Retinal pigment epithelial cell (primary cell): ENCODE results near the gene NFIB.

Source experiments
- DNase-seq: peaks from one replicate; pipeline ENCODE4 v3.0.0-alpha.2; 2010; ENCODE audit warnings: low read depth
- H3K4me3 ChIP-seq: 2 replicates; pipeline ENCODE4 v1.5.1; 2011; ENCODE audit warnings: mild to moderate bottlenecking, low read length, control low read depth, moderate library complexity
- TF ChIP-seq, protein P1 (sequence below): conservative IDR thresholded peaks from 2 replicates; pipeline ENCODE4 v1.5.1; 2011; ENCODE audit warnings: low read depth, low read length, control low read depth, inconsistent platforms

NFIB gene

GRCh38 chr9:14198047-14198840 lies 115.7 kb downstream of the NFIB start:
- no peak for DNase-seq
- TF ChIP-seq, protein P1, sequence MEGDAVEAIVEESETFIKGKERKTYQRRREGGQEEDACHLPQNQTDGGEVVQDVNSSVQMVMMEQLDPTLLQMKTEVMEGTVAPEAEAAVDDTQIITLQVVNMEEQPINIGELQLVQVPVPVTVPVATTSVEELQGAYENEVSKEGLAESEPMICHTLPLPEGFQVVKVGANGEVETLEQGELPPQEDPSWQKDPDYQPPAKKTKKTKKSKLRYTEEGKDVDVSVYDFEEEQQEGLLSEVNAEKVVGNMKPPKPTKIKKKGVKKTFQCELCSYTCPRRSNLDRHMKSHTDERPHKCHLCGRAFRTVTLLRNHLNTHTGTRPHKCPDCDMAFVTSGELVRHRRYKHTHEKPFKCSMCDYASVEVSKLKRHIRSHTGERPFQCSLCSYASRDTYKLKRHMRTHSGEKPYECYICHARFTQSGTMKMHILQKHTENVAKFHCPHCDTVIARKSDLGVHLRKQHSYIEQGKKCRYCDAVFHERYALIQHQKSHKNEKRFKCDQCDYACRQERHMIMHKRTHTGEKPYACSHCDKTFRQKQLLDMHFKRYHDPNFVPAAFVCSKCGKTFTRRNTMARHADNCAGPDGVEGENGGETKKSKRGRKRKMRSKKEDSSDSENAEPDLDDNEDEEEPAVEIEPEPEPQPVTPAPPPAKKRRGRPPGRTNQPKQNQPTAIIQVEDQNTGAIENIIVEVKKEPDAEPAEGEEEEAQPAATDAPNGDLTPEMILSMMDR: no peak
- H3K4me3 ChIP-seq: no peak overlapping the region

GRCh38 chr9:14197325-14197858 lies 116.5 kb downstream of the NFIB start:
- H3K4me3 ChIP-seq: no peak overlapping the region
- TF ChIP-seq, protein P1: no peak
- DNase-seq: no peak

DNA sequence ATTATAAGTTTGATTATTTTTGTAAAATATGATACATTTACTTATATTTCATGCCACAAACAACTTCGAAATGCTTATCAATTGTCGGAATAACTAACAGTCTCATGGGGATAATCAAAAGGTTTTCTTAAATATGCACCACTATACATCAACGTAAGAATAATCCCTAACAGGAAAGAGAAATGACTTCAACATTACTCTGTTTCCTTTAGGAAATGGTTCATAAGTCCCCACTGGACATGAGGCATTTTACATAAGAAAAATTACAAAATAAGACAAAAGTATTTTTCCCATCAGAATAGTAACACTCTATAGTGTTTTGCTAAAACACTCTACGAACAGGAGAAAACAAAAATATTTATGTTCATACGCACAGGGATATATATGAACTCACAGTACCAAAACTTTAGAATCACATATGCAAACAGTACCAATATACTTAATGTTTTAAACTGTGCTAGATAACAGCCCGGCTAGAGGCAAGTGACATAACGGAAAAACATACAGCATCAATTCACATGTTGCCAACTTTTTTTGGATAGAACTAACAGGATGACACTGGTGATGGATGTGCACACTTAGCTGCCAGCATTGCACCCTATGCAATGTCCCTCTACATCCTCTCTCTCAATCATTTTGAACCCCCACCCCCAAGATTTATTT lies 120.5 kb downstream of the NFIB start:
- DNase-seq: no peak
- H3K4me3 ChIP-seq: no peak overlapping the region
- TF ChIP-seq, protein P1: no peak

- H3K4me3 ChIP-seq: no peak overlapping the region
- DNase-seq: no peak
- TF ChIP-seq, protein P1: no peak
Measured at GRCh38 chr9:14192556-14192955, 121.4 kb downstream of the NFIB start.

- DNase-seq: no peak
- no peak overlapping the region for H3K4me3 ChIP-seq
- TF ChIP-seq, protein P1: no peak
Measured at GRCh38 chr9:14191512-14191911, 122.4 kb downstream of the NFIB start.

DNA sequence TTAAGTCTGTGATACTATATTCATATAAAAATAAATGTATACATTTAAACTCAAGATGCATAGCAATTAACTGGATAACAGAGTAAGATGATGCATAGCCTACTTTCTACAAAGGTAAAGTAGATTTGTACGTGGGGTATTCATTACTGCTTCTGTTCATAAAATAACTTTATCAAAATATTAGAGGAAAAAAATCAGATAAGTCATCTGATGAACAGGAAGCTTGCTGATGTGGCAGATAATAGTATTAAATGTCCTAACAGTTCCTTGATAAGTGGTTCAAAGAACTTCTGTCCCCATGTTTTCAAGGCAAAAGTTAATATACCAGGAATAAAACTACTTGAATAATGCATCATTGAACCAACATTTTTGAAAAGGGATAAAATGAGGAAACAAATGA lies 123.7 kb downstream of the NFIB start:
- DNase-seq: no peak
- TF ChIP-seq, protein P1: no peak
- no peak overlapping the region for H3K4me3 ChIP-seq

DNA sequence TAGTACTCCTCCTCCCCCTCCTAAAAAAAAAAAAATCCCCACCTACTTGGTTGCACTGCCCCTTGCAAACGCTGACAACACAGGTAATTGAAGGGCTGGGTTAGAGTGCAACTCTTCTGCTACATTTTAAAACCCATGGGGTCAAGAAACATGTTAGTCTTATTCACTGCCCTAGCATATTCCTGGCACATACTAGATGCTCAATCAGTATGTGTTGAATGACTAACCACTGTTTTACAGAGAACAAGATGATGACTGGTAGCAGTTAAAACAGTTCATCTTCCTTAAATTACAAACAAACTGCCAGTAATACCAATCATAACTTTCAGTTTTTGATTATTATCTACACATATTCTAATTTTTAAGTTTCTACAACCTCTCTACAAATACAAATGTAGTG lies 124.4 kb downstream of the NFIB start:
- no peak for DNase-seq
- H3K4me3 ChIP-seq: no peak overlapping the region
- TF ChIP-seq, protein P1: no peak
